GM21723 (cell line): Measurements from ENCODE around the gene CDKN1A.

Source experiments
- ATAC-seq: cut with Tn5 transposase; IDR thresholded peaks from one replicate; pipeline ENCODE4 v1.9.1; 2021; ENCODE audit warnings: mild to moderate bottlenecking, moderate library complexity; ENCODE audit not compliant: unreplicated experiment

The CDKN1A gene

DNA sequence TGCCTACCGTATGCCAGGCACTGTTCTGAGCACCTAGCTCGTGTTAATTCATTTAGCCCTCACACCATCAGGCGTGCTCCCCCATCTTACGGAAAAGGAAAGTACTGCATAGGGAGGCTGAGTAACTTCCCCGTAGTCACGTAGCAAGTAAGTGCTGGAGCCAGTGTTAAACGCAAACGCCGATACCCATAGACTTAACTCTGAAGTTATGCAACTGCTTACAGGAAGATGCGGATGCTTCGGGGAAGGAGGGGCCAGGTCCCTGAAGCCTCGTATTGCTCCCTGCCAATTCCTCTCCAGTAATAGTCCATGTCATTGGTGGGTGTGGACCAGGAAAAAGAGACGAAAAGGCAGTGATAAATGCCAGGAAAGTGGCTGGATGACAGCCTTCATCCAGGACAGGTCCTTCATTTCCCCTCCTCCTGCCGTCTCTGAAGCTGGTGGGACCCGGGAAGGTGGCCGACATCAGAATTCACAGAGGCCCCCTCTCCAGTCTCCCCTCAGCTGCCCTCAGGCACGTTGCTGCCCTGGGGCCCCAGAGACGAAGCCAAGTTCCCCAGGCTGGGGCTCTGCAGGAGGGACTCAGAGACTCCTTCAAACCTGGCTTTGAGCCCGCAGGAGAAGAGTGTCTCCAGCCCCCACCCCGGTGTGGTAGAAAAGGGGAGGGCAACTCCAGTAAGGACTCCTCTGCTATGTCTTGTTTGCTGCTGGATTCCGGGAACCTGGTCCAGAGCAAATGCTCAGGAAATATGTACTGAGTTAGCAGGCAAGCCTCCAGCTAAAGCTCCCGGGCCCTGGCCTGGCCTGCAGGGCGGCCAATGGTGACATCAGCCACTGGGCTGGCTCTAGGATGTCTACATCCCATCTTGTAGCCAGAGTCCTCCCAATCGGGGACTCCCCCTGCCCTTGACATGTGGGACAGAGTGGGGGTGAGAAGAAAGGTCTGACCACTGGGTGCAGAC is 56.9 kb downstream of the CDKN1A start:
- no peak for ATAC-seq
